HG03342 (cell line): ENCODE measurements around the gene MIGA1.
"Not testable (repeated sequence)": the region's sequence is repeated elsewhere in the genome, so short reads cannot be mapped to it uniquely, and the experiment has no call there.

Experiments used
- ATAC-seq: cut with Tn5 transposase; IDR thresholded peaks from one replicate; pipeline ENCODE4 v1.9.1; 2021; ENCODE audit warnings: mild to moderate bottlenecking, moderate library complexity; ENCODE audit not compliant: unreplicated experiment

The MIGA1 gene

DNA sequence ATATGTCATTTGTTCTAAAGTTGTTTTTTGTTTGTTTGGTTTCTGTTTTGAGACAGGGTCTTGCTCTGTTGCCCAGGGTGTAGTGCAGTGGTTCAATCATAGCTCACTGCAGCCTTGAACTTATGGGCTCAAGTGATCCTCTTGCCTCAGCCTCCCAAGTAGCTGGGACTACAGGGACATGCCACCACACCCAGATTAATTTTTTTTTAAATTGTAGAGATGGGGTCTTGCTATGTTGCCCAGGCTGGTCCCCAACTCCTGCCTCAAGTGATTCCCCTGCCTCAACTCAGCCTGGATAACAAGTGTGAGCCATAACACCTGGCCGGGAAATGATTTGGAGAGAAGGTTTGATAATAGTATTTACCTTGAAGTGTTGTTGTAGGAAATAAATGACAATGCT, 127.2 kb downstream of the MIGA1 start:
- no peak for ATAC-seq

DNA sequence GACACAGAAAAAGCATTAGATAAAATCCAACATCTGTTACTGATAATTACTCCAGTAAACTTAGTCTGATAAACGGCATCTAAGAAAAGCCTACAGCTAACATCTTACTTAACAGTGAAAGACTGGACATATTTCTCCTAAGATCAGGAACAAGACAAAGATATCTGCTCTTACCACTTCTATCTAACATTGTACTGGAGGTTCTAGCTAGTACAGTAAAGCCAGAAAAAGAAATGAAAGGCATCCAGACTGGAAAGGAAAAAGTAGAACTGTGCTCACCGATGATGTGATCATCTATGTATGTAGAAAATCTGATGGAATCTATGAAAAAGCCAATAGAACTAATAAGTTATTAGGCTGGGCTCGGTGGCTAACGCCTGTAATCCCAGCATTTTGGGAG, 130.7 kb downstream of the MIGA1 start:
- no peak for ATAC-seq

DNA sequence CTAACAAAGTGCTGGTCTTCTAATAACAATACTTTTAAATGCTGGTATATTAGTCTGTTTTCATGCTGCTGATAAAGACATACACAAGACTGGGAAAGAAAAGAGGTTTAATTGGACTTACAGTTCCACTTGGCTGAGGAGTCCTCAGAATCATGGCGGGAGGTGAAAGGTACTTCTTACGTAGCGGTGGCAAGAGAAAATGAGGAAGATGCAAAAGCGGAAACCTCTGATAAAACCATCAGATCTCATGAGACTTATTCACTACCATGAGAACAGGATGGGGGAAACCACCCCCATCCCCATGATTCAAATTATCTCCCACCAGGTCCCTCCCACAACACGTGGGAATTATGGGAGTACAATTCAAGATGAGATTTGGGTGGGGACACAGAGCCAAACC, 139.5 kb downstream of the MIGA1 start:
- ATAC-seq, result not testable (repeated sequence)

DNA sequence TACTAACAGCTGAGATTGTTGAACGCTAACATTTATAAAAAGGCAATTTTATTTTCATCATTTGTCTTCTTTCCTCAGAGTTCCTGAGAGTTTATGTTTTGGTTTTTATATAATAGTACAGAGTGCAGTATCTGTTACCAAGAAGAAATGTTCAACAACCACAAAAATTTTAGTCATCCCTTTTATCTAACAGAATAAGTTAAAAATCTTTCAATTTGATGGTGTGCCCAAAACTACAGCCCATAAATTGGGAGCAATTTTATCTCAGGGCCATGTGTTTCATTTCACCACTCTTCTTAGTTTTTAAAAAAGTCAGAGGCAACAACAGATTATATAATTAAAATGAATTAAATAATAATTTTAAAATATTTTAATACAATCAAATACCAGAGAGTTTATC, 146.1 kb downstream of the MIGA1 start:
- no peak for ATAC-seq

- ATAC-seq, result no peak
Measured at GRCh38 chr1:77925956-77926355, 146.5 kb downstream of the MIGA1 start.

DNA sequence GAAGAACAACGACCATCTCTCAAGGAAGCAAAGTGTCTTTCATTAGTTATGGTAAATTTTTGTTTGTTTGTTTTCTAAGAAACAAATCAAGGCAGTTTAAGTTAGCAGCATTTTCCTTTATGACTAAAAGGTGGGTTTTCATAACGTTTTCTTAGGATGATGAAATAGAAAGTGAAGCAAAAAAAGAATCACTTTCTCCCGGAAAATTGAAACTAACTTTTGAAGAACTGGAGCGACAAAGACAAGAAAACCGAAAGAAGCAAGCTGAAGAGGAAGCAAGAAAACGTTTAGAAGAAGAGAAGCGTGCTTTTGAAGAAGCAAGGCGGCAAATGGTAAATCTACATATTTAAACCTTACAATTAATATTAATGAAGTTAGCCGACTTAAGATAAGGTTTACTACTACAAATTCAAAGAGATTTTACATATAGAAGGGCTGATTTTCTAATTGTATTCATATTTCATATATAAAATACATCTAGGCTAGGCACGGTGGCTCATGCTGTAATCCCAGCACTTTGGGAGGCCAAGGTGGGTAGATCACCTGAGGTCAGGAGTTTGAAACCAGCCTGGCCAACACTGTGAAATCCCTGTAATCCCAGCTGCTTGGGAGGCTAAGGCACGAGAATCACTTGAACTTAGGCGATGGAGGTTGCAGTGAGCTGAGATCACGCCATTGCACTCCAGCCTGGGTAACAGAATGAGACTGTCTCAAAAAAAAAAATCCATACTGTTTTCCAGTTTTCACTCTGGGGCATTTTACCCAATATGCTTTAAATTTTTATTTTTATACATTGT, 147.3 kb downstream of the MIGA1 start:
- no peak for ATAC-seq

DNA sequence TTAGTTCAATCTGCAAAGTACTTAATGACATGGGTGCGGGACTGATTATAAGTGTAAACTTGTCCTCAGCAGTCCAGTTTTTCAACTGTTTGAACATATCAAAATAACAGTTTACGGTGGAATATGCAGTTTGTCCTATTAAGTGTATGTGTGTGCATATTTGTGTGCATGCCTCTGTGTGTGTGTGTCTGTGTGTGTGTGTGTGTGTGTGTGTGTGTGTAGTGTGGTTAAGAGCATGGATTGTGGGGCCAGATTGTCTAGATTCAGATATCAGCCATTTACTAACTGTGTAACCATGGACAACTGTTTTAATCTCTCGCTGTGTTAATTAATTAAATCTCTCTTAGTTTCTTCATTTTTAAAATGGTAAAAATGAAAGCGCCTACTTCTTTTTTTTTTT, 148.0 kb downstream of the MIGA1 start:
- no peak for ATAC-seq
